HG03469 (cell line): ENCODE measurements around the gene FAU.
"Not testable (repeated sequence)": the region's sequence is repeated elsewhere in the genome, so short reads cannot be mapped to it uniquely, and the experiment has no call there.

Source experiments
- ATAC-seq: cut with Tn5 transposase; IDR thresholded peaks from one replicate; pipeline ENCODE4 v1.9.1; 2021; ENCODE audit warnings: mild to moderate bottlenecking, moderate library complexity, moderate number of reproducible peaks; ENCODE audit not compliant: unreplicated experiment

FAU gene

DNA sequence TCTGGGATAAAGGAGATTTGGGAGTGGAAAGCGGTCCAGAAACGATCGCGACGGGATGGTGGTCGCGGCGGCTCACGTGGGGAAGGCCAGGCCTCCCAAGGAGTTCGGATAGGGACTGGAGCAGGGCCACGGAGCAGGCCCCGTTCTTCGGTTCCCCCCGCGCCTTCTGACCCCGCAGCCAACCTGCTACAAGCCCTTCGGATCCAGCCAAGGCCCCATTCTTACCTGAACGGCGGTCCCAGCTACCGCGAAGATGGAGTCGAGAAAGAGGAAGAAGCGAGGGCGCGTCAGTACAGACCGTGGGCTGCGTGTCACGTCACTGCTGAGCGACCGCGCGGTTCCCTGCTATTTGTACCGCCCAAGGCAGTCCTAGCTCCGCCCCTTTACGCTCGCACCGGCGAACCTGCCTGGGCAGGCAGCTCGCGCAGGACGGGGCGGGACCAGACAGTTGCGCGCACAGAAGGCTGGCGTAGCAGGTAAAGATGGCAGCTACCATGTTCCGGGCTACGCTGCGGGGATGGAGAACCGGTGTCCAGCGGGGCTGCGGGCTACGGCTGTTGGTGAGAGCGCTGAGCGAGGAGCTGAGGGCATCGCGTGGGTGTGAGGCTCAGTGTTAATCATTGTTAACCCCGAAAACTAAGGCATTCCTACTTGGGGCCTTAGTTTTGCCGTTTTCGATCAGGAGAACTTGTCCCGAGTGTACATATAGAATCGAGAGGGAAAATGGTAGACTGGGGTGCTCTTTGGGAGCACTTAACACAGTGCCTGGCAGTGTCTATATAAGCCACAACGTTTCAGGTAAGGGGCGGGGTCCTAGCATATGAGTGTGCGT lies at the start of gene FAU, which contains the start of gene MRPL49:
Gene FAU, minus strand, starts transcription at position 270 of the 832 bp plus-strand sequence. CDS start 321 bp downstream, outside the sequence.
Gene MRPL49, plus strand, starts transcription at position 457 of the 832 bp plus-strand sequence. Its CDS starts 26 bp downstream, at position 483.
- peak; percentile 38 for ATAC-seq

DNA sequence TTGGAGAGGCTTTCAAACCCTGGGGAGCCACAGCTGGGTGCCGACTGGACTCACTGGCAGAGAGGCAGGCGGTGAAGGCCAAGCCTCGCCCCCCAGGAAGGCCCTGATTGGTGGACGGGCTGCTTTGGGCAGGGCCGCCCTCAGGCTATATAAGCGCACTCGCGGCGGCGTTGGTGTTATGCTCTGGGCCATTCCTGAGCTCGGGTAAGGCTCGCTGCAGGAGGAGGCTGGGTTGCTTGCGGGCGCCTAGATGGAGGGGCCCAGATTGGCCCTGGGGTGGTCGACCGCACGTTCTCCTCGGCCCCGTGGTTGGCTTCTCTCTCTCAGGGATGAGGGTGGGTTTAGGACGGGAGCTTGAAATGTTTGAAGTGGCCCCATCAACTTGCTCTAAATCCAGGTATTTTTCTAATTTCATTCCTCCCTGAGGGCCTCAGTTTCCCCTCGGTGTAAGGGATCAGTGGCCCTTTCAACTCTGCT lies 48.2 kb upstream of the FAU start, which contains the start of gene SPDYC:
Gene SPDYC, plus strand, starts transcription at position 176 of the 477 bp plus-strand sequence. CDS start 1,125 bp downstream, outside the sequence.
- no peak for ATAC-seq

DNA sequence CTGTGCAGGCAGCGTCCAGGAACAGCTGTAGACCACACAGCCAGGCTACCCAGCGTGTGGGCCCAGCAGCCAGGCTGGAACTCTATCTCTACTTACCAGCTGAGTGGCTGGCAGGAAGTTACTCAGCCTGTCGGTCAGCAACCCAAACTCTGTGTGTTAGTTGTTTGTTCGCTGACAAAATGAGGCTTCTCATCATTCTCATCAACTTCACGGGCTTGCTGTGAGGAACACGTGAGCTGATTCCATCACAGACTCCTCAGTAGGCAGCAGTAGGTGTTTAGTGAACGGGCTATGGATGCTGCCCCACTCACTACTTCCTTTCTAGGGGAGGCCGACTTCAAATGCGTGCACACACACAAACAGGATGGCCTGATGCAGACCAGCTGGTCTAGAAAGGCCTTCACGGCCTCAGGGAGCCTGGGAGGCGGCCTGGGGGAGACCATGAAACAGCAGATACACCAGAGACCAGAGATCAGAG lies 47.3 kb upstream of the FAU start:
- no peak for ATAC-seq

DNA sequence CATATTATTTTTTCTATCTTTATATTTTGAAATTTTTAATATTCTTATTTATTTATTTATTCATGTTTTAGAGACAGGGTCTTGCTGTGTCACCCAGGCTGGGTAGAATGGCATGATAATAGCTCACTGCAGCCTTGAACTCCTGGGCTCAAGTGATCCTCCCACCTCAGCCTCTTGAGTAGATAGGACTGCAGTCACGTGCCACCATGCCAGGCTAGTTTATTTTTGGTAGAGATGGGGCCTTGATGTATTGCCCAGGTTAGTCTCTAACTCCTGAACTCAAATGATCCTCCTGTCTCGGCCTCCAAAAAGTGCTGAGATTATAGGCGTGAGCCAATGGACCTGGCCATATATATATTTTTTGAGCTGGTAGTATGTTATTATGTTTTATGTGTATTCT lies 45.7 kb upstream of the FAU start:
- no peak for ATAC-seq

DNA sequence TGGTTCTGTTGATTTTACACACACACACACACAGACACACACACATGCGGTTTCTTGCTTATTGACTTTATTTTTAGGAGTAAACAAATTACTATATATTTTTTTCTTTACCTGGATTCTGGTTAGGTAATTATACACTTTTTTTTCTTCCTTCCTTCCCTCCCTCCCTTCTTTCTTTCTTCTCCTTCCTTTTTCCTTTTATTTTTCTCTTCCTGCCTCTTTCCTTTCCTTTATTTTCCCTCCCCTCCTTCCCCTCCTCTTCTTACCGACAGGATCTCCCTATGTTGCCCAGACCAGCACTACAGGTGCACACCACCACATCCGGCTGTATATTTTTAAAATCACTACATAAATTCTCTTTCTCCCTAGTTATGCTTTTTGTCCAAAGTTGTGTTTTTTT lies 45.0 kb upstream of the FAU start:
- no peak for ATAC-seq

DNA sequence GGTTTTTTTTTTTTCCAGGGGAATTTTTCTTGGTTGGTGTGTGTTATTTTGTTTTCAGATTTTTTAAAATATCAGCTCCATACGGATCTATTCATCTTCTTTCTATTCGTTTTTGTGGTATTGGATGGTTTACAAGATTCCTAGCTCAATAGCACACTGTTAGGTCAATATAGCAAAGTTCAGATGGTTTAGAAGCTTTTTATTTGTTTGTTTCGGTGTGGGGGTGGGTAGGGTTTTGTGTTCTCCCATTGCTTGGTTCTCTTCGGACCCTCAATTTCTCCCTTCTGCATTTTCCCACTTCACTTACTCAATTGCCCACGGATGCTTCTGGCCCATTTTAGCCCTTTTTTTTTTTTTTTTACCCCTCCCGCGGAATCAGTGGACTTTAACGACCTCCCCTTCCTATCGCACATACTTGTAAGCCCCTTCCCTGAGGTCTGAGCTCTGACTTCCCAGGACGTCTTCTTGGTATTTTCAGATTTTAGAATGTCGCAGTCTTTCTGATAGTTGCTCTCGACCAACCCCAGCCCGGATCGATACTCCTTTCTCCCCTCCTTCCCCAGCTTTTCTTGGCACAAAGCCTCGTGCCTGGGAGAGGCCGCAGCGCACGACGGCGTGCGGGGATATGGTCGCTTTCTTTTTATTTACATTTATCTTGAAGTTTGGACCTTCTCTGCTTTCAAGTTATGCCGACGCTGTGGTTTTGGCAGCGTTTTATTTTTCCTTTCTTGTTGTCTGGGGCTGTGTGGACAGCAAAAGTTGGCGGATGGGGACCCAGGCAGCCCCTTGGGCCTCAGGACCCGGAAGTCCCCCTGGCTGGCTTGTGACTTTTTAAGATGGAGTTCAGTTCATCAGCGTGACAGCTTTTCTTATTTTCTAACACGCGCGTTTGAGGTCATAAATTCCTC lies 43.7 kb upstream of the FAU start:
- no peak for ATAC-seq

DNA sequence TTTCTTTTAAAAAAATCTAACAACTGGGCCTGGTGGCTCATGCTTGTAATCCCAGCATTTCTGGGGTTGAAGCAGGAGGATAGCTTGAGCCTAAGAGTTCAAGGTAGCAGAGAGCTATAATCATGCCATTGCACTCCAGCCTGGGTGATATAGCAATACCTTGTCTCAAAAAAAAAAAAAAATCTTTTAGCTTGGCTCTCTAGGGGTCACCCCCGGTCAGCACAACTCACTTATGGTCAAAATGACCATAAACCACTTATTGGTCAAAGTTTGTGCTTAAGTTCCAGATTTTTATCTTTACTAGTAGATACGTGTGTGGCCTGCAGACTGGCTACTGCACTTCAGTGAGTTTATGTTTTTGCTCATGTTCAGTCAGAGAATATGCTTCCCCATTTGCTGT lies 41.8 kb upstream of the FAU start:
- no peak for ATAC-seq

DNA sequence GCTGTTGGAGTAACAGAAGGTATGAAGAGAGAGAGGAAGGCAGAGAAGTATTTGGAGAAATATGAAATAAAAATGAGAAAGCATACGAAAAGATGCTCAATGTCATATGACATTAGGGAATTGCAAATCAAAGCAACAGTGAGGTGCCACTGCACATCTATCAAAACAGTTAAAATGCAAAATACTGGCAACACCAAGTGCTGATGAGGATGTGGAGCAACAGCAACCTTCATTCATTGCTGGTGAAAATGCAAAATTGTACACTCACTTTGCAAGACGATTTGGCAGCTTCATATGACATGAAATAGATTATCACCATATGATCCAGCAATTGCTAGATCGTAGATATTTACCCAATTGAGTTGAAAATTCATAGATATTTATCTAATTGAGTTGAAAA lies 38.7 kb upstream of the FAU start:
- ATAC-seq: no peak

DNA sequence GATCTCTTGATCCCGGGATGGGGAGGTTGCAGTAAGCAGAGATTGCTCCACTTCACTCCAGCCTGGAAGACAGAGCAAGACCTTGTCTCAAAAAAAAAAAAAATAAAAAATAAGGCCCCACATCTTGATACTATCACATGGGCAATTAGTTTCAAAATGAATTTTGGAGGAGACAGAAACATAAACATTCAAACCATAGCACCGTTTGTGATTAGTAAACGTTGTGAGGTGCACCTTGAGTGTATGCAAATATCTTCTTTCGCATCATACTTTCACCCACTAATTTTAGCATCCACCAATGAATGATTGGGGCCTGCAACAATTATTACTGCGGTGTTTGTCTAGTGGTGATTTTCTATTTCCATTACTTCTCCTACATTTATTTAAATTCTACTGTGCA lies 37.1 kb upstream of the FAU start:
- no peak for ATAC-seq

DNA sequence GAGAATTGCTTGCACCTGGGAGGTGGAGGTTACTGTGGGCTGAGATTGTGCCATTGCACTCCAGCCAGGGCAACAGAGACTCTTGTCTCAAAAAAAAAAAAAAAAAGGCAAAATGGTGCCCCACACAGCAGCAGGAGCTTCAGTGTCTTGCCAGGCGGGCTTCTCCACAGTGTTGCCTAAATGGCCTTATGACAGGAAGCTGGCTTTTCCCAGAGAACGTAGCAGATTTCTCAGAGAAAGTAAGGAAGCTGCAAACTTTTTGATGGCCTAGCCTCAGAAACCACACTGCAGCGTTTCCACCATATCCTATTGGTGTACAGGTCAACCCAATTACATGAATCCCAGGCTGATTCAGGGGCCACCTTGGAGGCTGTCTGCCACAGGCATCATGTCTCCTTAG lies 35.4 kb upstream of the FAU start:
- ATAC-seq: no peak

DNA sequence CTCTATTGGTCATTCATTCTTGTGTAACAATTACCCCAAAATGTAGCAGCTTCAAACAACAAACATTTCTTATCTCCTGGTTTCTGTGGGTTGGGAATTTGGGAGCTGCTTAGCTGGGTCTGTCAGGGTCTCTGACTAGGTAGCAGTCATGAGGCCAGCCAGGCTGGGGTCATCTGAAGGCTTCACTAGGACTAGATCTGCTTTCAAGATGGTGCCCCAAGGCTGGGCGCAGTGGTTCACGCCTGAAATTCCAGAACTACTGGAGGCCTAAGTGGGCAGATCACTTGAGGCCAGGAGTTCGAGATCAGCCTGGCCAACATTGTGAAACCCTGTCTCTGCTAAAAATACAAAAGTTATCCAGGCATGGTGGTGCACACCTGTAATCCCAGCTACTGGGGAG lies 35.0 kb upstream of the FAU start:
- ATAC-seq: no peak

DNA sequence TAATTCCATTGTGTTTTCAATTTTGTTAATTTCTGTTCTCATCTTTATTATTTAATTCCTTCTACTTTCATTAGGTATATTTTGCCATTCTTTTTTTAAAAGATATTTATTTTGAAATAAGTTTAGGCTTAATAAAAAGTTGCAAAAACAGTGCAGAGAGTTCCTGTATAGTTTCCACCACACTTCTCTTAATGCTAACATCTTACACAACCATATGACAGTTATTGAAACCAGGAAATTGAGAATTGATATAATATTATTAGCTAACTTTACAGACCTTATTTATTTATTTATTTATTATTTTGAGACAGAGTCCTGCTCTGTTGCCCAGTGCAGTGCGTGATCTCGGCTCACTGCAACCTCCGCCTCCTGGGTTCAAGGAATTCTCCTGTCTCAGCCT lies 34.3 kb upstream of the FAU start:
- no peak for ATAC-seq

DNA sequence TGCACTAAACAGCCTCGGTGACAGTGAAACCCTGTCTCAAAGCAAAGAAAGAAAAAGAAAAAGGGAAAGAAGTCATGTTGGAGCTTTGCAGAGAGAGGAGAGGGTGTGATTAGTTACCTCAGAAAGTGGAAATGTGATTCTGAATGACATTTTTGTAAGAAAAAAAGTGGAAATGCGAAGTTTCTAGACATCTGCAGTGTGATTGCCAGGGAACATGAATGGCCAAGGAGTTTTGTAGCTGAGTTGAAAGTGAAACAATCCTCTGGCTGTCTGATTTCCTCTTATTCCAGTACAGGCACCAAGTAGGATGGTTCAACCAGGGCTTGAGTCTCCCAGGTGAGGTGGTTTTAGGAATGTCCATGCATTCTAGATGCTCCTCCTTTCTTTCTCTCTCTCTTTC lies 30.2 kb upstream of the FAU start:
- no peak for ATAC-seq

DNA sequence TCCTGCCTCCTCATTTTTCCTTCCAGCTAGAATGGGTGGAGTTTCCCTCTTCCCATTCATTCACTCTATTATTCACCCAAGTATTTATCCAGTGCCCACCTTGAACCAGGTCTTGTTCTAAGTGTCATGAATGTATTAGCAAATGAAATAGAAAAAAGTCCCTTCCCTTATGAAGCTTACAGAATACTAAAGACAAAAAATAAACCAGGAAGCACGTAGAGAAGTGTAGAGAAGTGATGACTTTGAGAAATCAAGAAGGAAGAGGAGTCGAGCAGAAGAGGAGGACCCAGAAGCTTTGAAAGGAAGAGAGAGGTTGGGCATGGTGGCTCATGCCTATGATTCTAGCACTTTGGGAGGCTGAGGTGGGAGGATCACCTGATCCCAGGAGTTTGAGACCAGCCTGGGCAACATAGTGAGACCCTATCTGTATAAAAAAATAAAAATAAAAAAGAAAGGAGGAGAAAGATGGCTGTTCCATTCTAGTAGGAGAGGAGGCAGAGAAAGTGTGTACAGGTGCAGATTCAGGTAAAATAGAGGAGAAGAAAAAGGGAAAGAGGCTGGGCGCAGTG lies 29.5 kb upstream of the FAU start:
- no peak for ATAC-seq

DNA sequence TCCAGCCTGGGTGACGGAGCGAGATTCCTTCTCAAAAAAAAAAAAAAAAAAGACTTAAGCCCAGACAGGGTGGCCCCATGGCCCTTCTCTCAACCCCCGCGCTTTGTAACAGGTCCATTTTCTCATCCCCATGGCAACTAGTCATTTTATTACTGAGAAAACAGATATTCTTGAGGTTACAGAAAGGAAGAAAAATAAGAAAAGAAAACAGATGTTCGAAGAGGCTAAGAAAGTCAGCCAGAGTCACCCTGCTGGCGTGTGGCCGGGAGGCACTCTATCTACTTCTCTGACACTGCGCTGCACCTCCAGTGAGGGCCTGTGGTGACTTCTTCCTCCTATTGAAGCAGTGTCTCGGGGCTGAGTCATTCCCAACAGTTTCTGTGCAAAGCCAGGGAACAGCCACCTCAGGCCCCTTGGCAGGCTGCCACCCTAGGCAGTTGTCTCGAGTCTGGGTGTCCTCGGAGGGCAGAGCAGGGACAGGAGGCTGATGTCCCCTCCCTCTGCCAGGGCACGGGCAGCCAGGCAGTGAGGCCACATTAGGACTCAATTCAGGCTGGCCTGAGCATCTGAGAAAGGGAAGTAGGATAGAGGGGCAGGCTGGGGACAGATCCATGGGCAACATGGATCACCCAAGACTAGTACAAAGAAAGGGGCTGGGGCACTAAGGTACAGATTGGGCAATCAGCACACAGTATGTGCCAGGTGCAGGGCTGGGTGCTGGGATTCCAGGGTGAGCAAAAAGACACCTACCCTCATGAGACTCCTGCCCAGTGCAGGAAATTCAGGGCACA lies 28.8 kb upstream of the FAU start:
- no peak for ATAC-seq

DNA sequence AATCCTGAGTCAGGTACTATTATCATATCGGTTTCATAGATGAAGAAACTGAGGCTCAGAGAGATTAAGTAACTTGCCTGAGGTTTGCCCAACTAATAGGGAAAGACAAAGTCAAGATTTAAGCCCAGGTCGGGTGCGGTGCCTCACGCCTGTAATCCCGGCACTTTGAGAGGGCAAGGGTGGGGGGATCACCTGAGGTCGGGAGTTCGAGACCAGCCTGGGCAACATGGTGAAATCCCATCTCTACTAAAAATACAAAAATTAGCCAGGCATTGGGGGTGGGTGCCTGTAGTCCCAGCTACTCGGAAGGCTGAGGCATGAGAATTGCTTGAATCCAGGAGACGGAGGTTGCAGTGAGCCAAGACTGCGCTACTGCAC lies 28.2 kb upstream of the FAU start:
- ATAC-seq: not testable (repeated sequence)

DNA sequence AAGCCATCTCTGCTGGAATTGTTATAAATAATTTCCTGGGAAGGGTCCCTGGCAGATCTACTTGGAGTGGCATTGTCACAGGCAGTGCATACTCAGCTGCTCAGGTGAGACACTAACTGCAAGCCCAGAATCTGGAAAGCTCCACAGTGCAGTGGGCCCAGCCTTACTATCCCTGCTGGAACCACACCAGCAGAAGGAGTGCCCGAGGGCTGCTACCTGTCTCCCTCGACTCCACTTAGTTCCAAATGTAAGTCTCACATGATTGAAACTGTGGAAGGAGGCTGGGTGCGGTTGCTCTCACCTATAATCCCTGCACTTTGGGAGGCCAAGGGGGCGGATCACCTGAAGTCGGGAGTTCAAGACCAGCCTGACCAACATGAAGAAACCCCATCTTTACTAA lies 26.7 kb upstream of the FAU start:
- no peak for ATAC-seq

DNA sequence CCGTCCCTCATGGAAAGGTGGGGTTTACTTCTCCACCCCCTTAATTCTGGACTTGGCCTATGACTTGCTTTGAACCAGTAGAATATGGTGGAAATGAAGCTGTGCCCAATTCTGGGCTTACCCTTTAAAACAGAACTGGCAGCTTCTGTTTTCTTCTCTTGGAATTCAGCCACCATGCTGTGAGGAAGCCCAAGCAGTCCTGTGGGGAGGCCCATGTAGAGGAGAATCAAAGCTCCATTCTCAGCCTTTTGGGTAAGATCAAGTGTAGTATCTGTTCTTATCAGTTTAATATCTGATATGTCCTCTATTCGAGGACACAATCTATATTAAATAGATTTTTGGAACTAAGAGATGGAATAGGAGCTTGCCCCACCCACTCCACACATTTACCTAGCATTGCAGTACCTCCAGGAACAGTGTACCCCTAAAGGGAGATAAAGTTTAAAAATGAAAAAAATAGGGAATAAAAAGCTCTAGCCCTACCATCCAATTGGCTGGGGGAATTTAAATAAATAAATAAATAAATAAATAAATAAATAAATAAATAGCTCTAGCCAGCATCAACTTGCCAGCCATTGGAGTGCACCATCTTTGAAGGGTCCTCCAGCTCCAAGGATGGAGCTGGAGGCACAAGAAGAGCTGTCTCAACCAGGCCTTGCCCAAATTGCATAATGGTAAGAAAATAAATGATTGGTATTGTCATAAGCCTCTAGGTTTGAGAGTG lies 25.6 kb upstream of the FAU start:
- no peak for ATAC-seq

DNA sequence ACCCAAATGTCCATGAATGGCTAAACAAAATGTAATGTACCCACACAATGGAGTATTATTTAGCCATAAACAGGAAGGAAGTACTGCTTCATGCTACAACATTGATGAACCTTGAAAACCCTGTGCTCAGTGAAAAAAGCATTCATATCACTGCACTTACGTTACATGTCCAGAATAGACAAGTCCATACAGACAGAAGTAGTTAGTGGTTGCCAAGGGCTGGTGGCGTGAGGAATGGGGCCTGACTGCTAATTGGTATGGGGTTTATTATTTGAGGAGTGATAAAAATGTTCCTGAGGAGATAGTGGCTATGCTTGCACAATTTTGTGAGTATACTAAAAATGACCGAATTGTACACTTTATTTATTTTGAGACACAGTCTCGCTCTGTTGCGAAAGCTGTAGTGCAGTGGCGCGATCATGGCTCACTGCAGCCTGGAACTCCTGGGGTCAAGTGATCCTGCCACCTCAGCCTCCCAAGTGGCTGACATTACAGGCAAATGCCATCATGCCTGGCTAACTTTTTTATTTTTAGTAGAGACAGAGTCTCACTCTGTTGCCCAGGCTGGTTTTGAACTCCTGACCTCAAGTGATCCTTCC lies 20.1 kb upstream of the FAU start:
- ATAC-seq: no peak
